Measurements from ENCODE around the gene PEX10.

- TF ChIP-seq CTCF (IDR thresholded peaks at IDR 0.05) (no peak), POLR2A (IDR thresholded peaks at IDR 0.05) (no peak)
These were observed 15.2 kb downstream of the PEX10 start for GRCh38 chr1:2397007-2397679.
